Esophagus squamous epithelium (tissue), 4 donors: ENCODE measurements around the gene SETD2.

Source experiments
- CTCF ChIP-seq, 6 experiments: fragments of 450-650 bp in 4 of 6; fragments of 200-600 bp in 2 of 6; sonication (generic) in 2 of 6; IDR thresholded peaks; one replicate each; pipeline ENCODE4 v1.5.1; 2016 to 2019; ENCODE audit warnings: antibody characterized with exemption in 6 of 6, mild to moderate bottlenecking in 4 of 6, moderate library complexity in 4 of 6
- POLR2A ChIP-seq, 4 donors: fragments of 450-650 bp; IDR thresholded peaks; one replicate each; pipeline ENCODE4 v1.6.1; 2017; ENCODE audit warnings: antibody characterized with exemption in 4 of 4, mild to moderate bottlenecking in 4 of 4, moderate library complexity in 3 of 4

GRCh38 chr3:47028146-47028545 is 135.8 kb downstream of the SETD2 start:
- no peak for TF ChIP-seq CTCF (IDR thresholded peaks at IDR 0.05)
- TF ChIP-seq POLR2A (IDR thresholded peaks at IDR 0.05) = no peak
